ENCODE measurements around the gene APLF. TPM values are rescaled to one million over a fixed set of nuclear protein-coding genes. Genes with fewer than 3 reads are reported as not detected.

The APLF gene
- total RNA-seq, 1 donor from 2014 or later: 6.4 TPM

DNA sequence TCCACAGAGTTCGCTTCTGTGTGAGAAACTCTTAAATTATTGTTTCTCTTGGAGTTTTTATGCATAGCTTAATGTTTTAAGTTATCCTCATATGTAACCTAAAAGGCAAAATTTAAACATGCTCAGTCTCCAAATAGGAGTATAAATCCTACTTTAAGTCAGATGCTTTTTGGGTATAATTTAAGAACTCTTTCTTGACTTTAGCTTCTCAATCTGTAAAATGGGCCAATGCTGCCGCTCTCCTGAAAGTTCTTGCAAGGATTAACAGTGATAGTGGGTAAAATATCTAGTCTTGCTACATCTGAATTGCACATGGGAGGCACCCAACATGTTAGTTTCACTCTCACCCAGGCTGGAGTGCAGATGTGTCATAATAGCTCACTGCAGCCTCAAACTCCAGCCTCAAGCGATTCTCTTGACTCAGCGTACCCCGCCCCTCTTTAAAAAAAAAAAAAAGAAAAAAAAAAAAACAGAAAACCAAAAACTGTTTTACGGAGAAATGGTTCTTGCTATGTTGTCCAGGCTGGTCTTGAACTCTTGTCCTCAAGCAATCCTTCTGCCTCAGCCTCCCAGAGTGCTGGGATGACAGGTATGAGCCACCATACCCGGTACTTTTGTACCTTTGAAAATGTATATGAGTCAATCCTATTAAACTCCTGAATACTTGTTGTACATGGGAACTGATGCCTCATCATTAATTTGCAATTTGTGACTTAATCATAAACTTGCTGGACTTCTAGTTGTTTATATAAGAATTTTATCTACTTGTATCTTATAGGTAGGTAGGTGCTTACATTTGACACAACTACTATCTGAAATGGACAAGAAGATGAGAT lies 2.1 kb upstream of the APLF start:
- peak overlapping the region; percentile 35 for H3K27ac Mint-ChIP-seq
- CTCF ChIA-PET: interaction anchor here (1.0 to 8.2 kb wide), 13 partner anchors 12 to 842 kb away, joined by 3 to 165 read pairs (median 10); no protein-coding TSS in a partner anchor
- no peak for ATAC-seq (ENCODE audit: low read depth)
- H3K36me3 Mint-ChIP-seq (ENCODE audit: low read depth): peaks cover 10% of the 10 kb centered on the region
- TF ChIP-seq, protein P1, sequence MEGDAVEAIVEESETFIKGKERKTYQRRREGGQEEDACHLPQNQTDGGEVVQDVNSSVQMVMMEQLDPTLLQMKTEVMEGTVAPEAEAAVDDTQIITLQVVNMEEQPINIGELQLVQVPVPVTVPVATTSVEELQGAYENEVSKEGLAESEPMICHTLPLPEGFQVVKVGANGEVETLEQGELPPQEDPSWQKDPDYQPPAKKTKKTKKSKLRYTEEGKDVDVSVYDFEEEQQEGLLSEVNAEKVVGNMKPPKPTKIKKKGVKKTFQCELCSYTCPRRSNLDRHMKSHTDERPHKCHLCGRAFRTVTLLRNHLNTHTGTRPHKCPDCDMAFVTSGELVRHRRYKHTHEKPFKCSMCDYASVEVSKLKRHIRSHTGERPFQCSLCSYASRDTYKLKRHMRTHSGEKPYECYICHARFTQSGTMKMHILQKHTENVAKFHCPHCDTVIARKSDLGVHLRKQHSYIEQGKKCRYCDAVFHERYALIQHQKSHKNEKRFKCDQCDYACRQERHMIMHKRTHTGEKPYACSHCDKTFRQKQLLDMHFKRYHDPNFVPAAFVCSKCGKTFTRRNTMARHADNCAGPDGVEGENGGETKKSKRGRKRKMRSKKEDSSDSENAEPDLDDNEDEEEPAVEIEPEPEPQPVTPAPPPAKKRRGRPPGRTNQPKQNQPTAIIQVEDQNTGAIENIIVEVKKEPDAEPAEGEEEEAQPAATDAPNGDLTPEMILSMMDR (IDR thresholded peaks at IDR 0.05): no peak
- H3K4me3 Mint-ChIP-seq: no peak overlapping the region
- peaks cover 29% of the 10 kb centered on the region for H3K4me1 Mint-ChIP-seq
- POLR2A ChIA-PET: interaction anchor here (0.5 to 2.1 kb wide), 7 partner anchors 288 to 1228 kb away, joined by 3 to 12 read pairs (median 7); partner anchors contain the start of gene PNO1
- intact Hi-C loops (cut with micrococcal nuclease): loop anchor here (5.0 to 10.0 kb wide), 4 partner anchors 403 to 1837 kb away; partner anchors contain the start of genes ANTXR1, C1D, FAM136A and GMCL1
- no peak for DNase-seq
- no peaks in the 10 kb centered on the region for H3K27me3 Mint-ChIP-seq
- no peaks in the 10 kb centered on the region for H3K9me3 Mint-ChIP-seq

DNA sequence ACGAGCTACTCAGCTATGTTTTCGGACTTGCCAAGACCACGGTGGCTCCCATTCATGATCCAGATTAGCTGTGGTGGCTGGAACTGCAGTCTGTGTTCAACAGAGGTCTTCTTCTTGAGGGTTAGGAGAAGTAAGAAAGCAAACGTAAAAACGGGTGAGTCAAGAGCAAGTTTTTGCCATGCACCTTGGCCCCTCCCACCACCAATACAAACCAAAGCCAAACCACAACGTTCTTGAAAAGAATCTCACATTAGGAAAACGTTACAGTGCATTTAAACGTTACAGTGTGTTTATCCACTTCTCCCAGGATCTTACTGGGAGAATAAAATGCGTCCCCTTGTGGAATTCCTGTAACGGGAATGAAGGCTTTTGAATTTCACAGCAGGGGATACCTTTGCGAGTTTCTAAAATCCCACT lies 1.0 kb upstream of the APLF start:
- ATAC-seq (ENCODE audit: low read depth) (peak; percentile 9), DNase-seq (no peak)
- Mint-ChIP-seq H3K27ac (peak overlapping the region; percentile 93), H3K9me3 (no peaks in the 10 kb centered on the region), H3K4me1 (peaks cover 29% of the 10 kb centered on the region), H3K36me3 (ENCODE audit: low read depth) (peaks cover 10% of the 10 kb centered on the region), H3K27me3 (no peaks in the 10 kb centered on the region), H3K4me3 (peak overlapping the region; percentile 98)
- TF ChIP-seq, protein P1 (IDR thresholded peaks at IDR 0.05): no peak
- ChIA-PET CTCF (interaction anchor here (1.0 to 8.2 kb wide), 12 partner anchors 13 to 841 kb away, joined by 3 to 165 read pairs (median 10); no protein-coding TSS in a partner anchor), POLR2A (interaction anchor here (0.9 to 2.1 kb wide), 14 partner anchors 21 to 971 kb away, joined by 3 to 16 read pairs (median 5); partner anchors contain the start of genes NFU1 and PNO1)
- intact Hi-C loops (cut with micrococcal nuclease): loop anchor here (2.0 to 10.0 kb wide), 5 partner anchors 404 to 1836 kb away; partner anchors contain the start of genes ANTXR1, C1D, FAM136A and GFPT1

DNA sequence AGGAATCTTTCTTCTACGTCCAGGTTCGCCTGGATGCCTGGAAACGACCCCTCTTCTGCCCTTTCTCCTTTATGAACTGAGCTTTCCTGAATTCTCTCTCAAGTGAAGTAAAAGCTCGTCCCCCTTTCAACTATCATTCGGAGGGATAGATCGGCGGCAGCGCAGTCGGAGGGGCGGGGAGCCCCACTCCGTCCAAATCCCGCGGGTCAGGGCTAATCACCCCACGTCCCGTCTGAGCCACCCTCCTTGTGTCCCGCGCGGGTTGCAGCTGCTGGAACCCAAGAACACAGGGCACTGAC lies 658 bp upstream of the APLF start:
- H3K4me1 Mint-ChIP-seq: peaks cover 29% of the 10 kb centered on the region
- CTCF ChIA-PET: interaction anchor here (1.0 to 8.2 kb wide), 11 partner anchors 13 to 839 kb away, joined by 3 to 165 read pairs (median 10); no protein-coding TSS in a partner anchor
- ATAC-seq (ENCODE audit: low read depth) (no peak), DNase-seq (no peak)
- TF ChIP-seq, protein P1 (IDR thresholded peaks at IDR 0.05): no peak
- no peaks in the 10 kb centered on the region for H3K9me3 Mint-ChIP-seq
- H3K27me3 Mint-ChIP-seq: no peaks in the 10 kb centered on the region
- peak overlapping the region; percentile 93 for H3K27ac Mint-ChIP-seq
- POLR2A ChIA-PET: interaction anchor here (0.9 to 1.9 kb wide), 16 partner anchors 21 to 971 kb away, joined by 3 to 16 read pairs (median 4); partner anchors contain the start of genes NFU1 and PNO1
- peak overlapping the region; percentile 98 for H3K4me3 Mint-ChIP-seq
- H3K36me3 Mint-ChIP-seq (ENCODE audit: low read depth): peaks cover 10% of the 10 kb centered on the region
- intact Hi-C loops (cut with micrococcal nuclease): loop anchor here (1.0 to 10.0 kb wide), 14 partner anchors 25 to 1836 kb away; partner anchors contain the start of genes ANTXR1, C1D, FAM136A and GFPT1

DNA sequence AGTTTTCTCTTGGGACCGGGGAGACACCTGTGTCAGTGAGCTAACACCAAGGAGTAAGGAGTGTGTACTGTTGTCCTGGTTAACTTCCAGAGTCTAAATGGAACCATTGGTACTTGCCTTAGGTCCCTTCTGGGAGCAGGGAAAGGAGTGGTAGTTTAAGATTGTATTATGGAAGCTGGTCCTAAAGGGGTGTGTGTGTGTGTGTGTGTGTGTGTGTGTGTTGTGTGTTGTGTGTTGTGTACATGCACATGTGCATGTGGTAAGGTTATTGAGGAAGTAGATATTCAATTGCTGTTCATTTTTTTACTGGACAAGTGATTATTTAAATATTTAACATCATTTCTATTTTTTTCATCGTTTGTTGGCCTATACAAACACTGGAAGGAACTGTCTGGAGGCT lies 1.4 kb downstream of the APLF start:
- peaks cover 29% of the 10 kb centered on the region for H3K4me1 Mint-ChIP-seq
- H3K9me3 Mint-ChIP-seq: no peaks in the 10 kb centered on the region
- intact Hi-C loops (cut with micrococcal nuclease): loop anchor here (5.0 to 10.0 kb wide), 4 partner anchors 406 to 1834 kb away; partner anchors contain the start of genes ANTXR1, C1D, FAM136A and GMCL1
- ChIA-PET CTCF (interaction anchor here (1.5 to 8.2 kb wide), 3 partner anchors 19 to 456 kb away, joined by 5 to 165 read pairs (median 47); no protein-coding TSS in a partner anchor), POLR2A (no interaction called here)
- H3K4me3 Mint-ChIP-seq: no peak overlapping the region
- no peaks in the 10 kb centered on the region for H3K27me3 Mint-ChIP-seq
- DNase-seq (no peak), ATAC-seq (ENCODE audit: low read depth) (no peak)
- H3K36me3 Mint-ChIP-seq (ENCODE audit: low read depth): peaks cover 10% of the 10 kb centered on the region
- TF ChIP-seq, protein P1 (IDR thresholded peaks at IDR 0.05): no peak
- H3K27ac Mint-ChIP-seq: no peak overlapping the region

DNA sequence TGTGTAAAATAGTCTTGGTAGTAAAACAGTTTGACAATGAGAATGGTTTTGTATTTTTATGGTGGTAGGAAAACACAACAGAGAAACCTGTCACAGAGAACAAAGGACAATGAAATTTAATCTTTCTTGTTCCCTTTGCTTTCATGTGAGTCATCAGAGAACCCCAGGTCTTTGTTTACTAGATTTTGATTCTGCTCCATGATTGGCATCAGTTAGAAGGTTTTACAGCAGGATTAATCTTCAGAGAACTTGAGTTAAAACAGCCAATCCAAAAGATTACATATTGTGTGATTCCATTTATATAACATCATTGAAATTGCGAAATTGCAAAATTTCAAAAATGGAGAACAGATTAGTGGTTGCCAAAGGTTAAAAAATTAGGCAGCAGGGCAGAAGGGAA lies 2.5 kb downstream of the APLF start:
- Mint-ChIP-seq H3K9me3 (no peaks in the 10 kb centered on the region), H3K36me3 (ENCODE audit: low read depth) (peaks cover 9% of the 10 kb centered on the region), H3K27ac (no peak overlapping the region), H3K4me1 (peaks cover 29% of the 10 kb centered on the region), H3K27me3 (no peaks in the 10 kb centered on the region), H3K4me3 (no peak overlapping the region)
- CTCF ChIA-PET: no interaction called here
- POLR2A ChIA-PET: no interaction called here
- DNase-seq (no peak), ATAC-seq (ENCODE audit: low read depth) (no peak)
- intact Hi-C loops (cut with micrococcal nuclease): loop anchor here (5.0 to 10.0 kb wide), 4 partner anchors 408 to 1832 kb away; partner anchors contain the start of genes ANTXR1, C1D, FAM136A and GMCL1
- TF ChIP-seq, protein P1 (IDR thresholded peaks at IDR 0.05): no peak
